GM21447 (cell line): Measurements from ENCODE around the gene ABCA2.
"Not testable (repeated sequence)": the region's sequence is repeated elsewhere in the genome, so short reads cannot be mapped to it uniquely, and the experiment has no call there.

Experiments
- ATAC-seq: cut with Tn5 transposase; IDR thresholded peaks from one replicate; pipeline ENCODE4 v1.9.1; 2021; ENCODE audit not compliant: unreplicated experiment

ABCA2 gene

DNA sequence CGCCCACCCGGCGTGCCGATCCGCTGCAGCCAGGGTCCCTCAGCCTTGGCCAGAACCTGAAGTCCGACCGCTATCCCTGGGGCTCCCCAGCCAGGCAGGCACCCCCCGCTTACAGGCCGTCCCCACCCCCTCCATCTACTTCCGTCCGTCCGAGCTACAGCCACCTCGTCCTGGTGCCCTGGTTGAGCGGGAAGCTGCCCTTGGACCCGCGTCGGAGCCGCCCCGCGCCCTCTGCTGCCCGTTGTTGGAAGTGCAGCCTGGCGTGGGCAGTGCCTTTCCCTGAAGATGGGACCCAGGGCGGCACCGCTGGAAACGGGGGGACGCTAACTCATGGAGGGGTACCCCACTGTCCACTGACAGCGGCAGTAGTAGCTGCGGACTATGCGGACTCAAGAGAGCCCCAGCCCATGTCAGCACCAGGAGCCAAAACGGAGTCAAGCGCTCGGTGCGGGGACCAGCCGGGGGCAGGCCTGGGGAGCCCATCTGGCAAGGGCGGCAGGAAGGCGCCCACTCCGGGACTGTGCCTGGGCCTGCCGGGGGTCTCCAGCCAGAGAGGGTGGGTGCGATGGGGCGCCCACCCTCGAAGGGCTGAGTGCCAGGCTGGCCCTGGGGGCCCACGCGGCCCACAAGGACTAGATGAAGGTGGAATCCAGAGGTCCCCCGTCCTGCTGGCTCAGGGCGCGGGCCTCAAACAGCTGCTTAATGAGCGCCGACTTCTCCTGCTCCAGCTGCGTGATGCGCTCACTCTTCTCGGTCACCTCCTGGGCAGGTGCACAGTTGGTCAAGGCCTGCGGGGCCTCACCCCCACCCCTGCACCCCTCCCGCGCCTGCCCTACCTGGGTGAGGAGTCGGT, 36.2 kb upstream of the ABCA2 start:
- no peak for ATAC-seq

DNA sequence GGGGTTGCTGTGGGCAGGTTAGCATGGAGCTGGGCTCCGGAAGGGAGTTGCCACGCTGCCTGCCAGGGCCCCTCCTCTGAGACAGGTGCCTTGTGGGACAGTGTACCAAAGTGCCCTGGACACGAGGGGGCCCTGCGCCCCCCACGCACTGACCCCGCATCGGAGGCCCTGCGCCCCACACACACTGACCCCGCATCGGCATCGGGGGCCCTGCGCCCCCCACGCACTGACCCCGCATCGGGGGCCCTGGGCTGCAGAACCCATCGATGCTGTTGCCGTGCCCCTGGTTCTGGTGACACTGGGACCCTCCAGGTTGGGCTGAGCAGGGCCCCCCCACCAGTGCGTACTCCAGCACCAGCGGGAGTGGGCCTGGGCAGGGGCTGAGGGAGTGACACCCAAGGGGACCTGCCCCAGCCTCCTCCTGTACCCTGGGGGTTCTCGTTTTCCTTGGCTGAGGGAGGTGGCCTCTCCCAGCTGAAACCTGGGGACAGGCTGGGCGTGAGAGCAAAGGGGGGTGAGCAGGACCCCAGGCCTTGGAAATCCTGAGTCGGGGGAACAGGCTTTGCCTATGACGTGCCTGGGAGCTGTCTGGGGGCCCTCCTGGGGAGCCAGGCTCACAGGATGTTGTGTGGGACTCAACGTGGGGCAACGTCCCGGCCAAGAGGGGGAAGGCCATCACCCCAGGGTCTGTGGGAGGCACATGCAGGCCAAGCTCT, 35.4 kb upstream of the ABCA2 start:
- ATAC-seq, result no peak

DNA sequence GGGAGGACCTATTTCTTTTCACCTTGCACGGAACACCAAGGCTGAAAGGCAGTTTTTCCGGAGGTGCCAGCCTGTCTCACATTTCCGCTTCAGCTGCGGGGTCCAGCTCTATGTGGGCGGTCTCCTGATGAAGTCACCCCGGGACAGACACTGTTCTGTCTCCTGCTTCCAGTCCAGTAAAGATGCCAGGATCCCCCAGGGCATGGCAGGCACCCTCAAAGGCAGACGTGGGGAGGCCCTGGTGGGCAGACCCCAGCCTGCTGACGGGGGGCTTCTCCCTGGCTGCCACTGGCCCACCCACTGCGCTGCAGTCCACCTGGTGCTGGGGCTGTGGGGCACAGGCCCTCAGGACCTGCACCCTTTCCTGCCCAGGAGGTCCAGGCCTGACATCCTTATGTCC, 34.8 kb upstream of the ABCA2 start:
- ATAC-seq, result not testable (repeated sequence)

DNA sequence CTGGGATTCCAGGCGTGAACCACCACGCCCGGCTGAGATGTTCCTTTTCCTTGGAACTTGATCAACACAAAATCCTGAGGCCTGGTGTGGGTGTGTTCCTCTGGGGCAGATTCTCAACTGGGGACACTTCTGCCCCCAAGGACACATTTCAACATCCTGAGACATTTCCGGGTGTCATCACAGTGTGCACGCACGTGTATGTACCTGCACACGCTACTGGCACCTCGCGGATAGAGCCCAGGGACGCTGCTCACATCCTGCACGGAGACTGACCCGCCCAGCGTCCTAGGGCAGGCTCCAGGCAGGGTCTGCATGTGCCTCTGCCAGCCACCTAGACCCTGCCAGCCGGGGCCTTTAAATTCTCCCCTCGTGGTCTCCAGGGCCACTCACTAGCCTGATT, 34.3 kb upstream of the ABCA2 start:
- ATAC-seq, result no peak

DNA sequence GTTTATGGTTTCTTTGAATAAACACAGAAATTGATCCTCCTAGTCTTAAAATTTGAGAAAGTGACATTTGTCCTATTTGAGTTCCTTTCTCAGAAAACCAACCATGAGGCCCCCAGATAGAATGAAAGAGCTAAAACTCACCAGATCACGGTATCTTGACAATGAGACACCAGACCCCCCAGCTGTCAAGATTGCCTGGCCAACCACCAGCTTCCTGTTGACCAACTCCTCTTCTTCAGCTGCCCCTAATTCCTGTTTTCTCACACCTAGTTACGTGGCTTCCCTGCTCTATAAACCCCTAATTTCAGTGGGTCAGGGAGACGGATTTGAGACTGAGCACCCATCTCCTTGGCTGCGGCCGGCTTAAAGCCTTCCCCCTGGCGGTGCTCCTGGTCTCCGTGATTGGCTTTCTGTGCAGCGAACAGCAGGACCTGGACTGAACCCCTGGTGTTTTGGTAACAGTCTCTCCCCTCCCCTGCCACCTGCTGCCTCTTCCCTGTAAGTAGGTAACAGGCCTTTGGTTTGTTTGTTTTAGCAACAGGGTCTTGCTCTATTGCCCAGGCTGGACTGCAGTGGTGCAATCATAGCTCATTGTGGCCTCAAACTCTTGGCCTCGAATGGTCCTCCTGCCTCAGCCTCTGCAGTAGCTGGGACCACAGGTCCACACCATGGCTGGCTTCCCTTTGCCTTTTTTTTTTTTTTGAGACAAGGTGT, 30.6 kb upstream of the ABCA2 start:
- ATAC-seq, result no peak

DNA sequence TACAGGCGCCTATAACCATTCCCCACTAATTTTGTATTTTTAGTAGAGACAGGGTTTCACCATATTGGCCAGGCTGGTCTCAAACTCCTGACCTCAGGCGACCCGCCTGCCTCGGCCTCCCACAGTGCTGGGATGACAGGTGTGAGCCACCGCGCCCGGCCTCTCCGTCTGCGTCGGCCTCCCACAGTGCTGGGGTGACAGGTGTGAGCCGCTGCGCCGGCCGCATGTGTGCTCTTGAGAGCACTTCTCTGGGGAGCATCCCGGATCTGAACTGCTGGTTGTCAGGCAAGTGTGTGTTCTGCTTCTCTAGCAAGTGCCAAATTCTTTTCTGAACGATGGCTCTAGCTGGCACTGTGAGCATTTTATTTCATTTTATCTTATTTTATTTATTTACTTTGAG, 29.5 kb upstream of the ABCA2 start:
- no peak for ATAC-seq

DNA sequence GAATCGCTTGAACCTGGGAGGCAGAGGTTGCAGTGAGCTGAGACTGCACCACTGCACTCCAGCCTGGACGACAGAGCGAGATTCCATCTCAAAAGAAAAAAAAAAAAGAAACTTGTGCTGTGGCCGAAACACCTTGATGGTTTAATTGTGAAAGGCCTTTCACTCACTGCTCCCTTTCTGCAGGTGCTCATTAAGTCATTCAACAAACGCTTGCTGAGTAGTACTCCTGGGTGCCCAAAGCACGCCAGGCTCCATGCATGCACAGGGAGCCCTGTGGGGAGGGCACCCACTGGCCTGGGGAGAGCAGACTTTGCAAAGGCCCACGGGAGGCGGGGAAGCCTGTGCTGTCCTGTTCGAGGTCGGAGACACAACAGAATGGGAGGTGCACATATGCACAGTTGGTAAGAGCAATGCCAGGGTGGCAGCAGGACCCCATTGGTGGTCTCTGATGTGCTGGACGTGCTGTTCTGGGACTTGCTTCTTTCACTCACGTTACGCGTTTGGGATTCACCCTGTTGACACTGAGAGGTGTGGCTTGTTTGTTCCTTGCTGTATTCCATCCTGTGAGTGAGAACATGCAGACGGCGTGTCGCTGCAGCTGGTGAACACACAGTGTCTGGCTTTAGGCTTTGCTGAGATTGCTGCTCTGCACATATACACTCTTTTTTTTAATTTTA, 28.8 kb upstream of the ABCA2 start:
- no peak for ATAC-seq

DNA sequence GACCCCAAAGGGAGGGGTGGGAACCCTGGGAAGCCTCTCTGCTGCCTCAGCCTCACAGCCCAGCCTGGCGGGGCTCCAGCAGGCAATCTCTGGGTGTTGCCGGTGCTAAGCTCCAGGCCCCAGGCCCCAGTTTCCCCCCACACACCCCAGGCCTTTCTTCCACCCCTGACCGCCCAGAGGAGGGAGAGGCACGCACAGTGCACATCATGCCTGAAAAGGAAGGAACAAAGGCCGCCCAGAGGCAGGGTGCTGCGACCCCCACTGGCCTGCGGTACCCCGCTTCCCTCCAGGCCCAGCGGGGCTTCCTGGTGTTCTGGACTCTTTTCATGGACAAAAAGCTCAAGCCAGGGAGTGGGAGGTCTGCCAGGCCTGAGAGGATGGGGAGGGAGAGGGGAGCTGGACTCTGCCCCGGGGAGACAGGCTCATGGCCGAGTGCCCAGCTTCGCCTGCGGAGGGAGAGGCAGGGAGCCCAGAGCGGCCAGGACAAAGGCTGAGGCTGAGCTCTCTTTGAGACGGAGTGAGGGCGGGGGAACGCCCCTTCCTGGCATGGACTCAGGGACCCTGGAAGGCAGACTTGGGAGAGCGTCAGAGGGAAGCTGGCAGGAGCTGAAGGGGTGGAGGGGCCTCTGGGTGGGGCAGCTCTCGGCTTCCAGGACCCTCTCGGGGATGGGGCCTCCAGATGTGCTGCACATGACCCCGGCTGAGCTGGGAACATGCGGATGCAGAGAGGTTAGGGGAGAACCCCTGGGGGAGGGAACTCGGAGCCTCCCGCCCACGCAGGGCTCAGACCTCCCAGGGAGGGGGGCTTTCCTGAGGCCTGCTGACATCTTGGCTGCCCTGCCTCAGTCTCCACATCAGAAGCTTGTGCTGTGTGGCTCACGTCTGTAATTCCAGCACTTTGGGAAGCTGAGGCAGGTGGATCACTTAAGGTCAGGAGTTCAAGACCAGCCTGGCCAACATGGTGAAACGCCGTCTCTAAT, 27.6 kb upstream of the ABCA2 start:
- ATAC-seq, result no peak

DNA sequence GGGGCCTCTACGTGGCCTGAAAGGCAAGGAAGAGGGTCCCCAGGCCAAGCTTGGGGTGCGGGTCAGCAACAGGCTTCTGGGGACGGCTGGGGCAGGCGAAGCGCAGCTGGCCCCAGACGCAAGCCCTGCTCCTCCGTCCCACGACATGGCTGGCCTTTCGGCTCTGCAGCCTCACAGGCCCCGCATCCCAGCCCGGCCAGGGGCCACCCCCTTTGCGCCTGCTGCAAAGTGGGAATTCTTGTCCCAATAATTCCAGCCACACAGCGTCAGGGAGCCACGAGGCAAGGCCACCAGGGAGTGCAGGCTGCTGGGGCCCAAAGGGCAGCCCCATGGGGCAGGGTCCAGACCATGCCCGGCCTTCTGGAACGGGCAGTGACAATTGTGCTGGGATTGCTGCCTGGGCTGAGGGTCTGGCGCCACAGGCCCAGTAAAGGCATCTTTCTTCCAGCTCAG, 26.9 kb upstream of the ABCA2 start:
- no peak for ATAC-seq

DNA sequence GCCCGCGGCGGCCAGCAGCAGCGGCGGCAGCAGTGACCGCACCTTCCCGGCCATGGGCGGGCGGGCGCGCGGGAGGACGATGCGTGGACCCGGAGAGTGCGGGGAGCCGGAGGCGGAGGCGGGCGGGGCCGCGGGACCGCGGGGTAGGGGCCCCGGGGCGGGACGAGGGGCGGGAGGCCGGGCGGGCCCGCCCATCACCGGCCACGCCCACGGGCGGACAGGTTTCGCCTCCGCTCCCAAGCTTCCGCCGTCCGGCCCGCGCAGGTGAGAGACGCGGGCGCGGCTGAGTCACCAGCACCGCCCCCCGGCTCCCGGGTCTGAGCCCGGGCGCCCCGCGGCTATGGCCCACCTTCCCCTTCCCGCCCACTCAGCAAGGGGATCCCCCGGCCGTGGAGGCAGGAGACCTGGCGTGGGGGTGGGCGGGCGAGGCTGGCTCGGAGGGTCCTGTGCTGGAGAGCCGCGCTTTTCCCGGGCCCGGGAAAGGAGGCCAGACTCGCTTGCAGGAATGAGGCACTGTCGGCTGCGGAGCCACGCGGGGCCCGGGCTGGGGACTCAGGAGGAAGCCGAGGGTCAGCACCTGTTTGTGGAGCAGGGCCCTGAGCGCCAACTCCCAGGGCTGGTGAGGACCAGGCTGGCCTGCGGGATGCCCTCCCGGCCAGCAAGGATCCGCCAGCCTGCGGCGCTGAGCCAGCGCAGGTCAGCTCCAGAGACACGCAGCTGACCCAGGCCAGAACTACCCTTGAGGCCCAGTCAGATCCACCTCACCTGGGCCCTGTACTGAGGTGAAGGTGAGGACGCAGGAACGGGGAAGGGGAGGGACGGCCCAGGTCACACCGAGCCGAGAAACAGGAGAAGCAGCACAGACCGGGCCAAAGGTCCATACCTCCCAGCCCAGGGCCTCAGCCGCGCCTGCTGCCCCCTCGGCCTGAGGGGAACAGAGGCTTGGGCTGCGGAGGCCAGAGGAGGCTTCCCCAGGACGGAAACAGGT, 26.2 kb upstream of the ABCA2 start, which contains the start of gene ENTPD2:
Gene ENTPD2, minus strand, starts transcription at position 118 of the 988 bp plus-strand sequence. Its CDS starts 64 bp downstream, at position 54.
- ATAC-seq, result no peak

DNA sequence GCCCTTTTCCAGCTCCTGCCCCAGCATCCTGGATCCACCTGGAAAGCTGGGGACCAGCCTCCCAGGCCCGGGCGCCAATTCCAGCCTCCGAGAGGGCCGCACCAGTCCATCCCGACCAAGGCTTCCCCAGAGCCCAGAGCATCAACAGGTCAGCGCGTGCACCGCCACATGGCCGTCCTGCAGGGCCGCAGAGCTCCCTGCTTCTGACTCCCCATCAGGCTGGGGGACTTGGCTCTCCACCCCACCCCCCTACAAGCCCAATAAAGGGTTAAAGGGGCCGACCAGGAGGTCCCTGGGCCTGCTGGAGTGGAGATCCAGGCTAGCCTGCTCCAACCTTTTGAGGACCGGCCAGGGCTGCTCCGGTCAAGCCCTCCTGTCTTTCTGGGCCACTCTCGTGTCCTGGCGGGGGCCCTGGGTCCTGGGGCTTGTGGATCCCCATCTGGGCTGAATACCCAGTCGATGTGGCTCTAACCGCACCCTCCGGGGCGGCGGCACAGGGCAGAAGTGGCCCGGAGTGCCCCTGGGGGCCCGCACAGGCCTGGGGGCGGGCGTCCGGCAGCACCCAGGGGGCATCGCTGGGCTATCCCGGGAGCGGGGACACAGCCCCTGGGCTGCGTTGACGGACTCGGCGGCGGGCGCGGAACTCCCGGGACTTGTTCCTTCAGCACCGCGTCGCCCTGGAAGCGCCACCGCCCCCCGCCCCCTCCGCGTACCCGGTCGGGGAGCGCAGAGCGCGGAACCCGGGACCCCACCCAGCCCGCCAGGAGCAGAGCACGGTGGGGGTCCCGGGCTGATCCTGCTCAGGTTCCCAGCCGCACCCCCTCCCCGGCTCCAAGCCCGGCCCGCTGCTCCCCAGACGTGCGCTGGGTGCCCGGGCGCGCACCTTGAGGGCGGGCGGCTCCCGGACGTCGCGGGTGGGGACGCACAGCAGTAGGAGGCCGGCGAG, 25.2 kb upstream of the ABCA2 start:
- ATAC-seq, result no peak

DNA sequence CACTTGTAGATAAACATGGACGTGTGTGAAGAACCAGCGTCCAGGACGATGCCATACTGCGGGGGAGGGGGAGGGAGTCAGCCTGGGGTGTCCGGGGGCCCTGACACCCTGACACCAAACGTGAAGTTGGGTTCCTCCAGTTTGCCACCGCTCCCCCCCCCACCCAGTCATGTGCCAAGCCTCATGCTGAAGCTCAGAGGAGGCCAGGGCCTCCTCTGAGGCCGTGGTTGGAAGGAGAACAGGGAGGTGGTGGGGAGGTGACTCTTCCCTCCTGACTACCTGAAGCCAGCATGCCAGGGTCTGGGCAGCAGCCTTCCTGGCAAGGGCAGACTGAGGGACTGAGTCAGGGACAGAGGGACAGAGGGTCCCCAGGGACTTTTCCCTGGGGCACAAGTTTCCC, 24.3 kb upstream of the ABCA2 start:
- no peak for ATAC-seq

DNA sequence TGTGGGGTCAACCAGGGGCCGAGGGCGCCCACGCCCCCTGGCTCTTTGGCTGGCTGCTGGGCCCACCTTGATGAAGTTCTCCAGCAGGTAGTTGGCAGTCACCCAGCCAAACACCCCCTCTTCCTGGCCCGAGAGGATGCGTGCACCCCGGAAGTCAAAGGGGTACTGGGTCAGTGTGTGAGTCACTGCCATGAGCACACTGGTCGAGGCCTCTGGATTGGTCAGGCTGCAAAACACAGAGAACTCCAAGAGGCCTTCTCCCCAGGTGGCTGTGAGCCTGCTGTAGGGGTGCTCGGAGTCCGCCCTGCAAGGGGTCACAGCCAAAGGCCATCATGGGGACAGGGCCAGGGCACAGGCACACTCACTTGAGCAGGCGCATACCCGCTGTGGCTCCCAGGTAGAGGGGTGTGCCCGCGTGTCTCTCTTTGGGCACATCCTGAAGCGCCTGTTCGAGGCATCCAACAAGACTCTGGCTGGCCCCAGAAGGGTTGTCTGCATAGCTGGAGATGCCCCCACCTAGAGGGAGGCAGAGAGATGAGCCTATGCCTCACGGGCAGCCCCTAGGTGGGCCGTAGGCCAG, 23.2 kb upstream of the ABCA2 start:
- no peak for ATAC-seq

DNA sequence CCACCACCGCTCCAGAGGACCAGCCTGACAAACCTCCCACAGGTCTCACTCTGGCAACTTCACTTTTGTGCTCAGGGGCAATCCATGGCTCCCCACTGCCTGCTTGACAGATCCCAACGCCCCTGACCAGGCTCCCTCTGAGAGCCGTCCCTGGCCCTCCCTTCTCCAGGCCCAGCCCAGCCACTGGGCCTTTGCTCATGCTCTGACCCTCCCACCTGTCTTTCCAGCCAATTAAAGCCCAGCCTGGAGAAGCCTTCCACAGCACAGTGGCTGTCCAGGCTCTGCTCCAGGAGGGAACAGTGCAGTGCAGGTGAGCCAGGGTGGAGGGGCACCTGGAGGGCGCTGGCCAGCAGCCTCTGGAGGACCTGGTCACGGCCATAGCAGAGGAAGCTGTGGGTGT, 22.5 kb upstream of the ABCA2 start:
- no peak for ATAC-seq

DNA sequence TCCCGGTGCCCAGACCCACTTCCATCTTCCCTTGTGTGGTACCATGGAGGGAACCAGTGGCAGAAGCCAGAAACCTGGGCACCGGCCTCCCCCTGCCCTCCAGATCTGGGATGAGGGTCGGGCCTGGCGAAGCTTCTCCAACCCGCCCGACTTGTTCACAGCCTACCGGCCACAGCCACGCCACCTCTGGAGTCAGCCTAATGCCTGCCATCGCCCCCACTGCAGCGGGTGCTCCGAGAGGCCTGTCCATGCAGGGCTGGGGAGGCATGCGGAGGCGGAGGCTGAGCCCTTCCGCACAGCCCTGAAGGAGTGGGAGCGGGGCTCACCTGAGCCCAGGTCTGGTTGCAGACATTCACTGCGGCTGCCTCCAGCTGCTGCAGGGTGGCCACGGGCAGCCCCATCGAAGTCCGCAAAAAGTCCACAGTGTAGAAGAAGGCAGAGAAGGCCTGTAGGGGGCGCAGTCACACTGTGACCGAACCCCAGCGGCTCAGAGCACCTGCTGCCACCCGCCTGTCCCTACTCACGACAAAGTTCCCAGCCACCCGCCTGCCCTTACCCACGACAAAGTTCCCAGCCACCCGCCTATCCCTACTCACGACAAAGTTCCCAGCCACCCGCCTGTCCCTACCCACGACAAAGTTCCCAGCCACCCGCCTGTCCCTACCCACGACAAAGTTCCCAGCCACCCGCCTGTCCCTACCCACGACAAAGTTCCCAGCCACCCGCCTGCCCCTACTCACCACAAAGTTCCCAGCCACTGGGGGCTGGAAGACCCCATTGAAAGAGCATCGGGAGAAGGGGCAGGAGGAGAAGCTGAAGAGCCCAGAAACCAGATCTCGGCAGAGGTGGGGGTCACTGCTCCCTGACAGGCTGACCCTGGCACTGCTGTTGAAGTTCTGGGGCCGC, 21.8 kb upstream of the ABCA2 start:
- no peak for ATAC-seq
